HL-60 (cell line): ENCODE results near the gene KIF1B.

Experiments used
- DNase-seq, 2 experiments: peaks; one replicate each; pipeline ENCODE4 v3.0.0-alpha.2; 2010 to 2020; ENCODE audit warnings: low read depth in 1 of 2, low spot score in 1 of 2
- H3K27ac ChIP-seq: fragments of 250-450 bp; sonication (Bioruptor Pico); replicated peaks from 2 replicates; pipeline ENCODE4 v1.5.1; 2020; ENCODE audit warnings: mild to moderate bottlenecking, moderate library complexity
- H3K27me3 ChIP-seq: fragments of 250-450 bp; sonication (Bioruptor Pico); 2 replicates; pipeline ENCODE4 v1.5.1; 2021; ENCODE audit warnings: mild to moderate bottlenecking, moderate library complexity; ENCODE audit not compliant: insufficient read depth, poor library complexity, severe bottlenecking
- H3K4me3 ChIP-seq: replicated peaks from 2 replicates; pipeline ENCODE4 v1.5.1; 2011; ENCODE audit warnings: mild to moderate bottlenecking, control low read depth, low read length; ENCODE audit not compliant: insufficient read depth
- CTCF ChIP-seq: IDR thresholded peaks from one replicate; pipeline ENCODE4 v1.5.1; 2011; ENCODE audit warnings: low read length, control low read depth, inconsistent platforms; ENCODE audit not compliant: insufficient read depth
- GABPA ChIP-seq: IDR thresholded peaks from 2 replicates; pipeline ENCODE4 v1.6.1; 2012; ENCODE audit warnings: low read depth
- POLR2AphosphoS5 ChIP-seq: IDR thresholded peaks from 2 replicates; pipeline ENCODE4 v1.6.1; 2012; ENCODE audit warnings: low read depth
- REST ChIP-seq: IDR thresholded peaks from 2 replicates; pipeline ENCODE4 v1.6.1; 2012; ENCODE audit warnings: low read depth; ENCODE audit not compliant: insufficient replicate concordance
- SPI1 ChIP-seq: IDR thresholded peaks from 2 replicates; pipeline ENCODE4 v1.6.1; 2012; ENCODE audit warnings: low read depth, mild to moderate bottlenecking, borderline replicate concordance

Gene KIF1B

GRCh38 chr1:10185759-10186158, 24.6 kb upstream of the KIF1B start:
- DNase-seq = no peak
- TF ChIP-seq GABPA = no peak
- TF ChIP-seq REST = no peak
- TF ChIP-seq POLR2AphosphoS5 = no peak
- TF ChIP-seq SPI1 = no peak
- H3K4me3 ChIP-seq = no peak overlapping the region
- H3K27ac ChIP-seq = no peak overlapping the region
- H3K27me3 ChIP-seq = no peaks in the 10 kb centered on the region

GRCh38 chr1:10186331-10187025, 23.9 kb upstream of the KIF1B start:
- TF ChIP-seq REST (no peak), POLR2AphosphoS5 (no peak), CTCF (no peak), SPI1 (no peak), GABPA (no peak)
- no peak overlapping the region for H3K4me3 ChIP-seq
- DNase-seq = no peak

GRCh38 chr1:10187026-10187334, 23.4 kb upstream of the KIF1B start:
- Histone ChIP-seq H3K4me3 (no peak overlapping the region), H3K27ac (no peak overlapping the region), H3K27me3 (no peaks in the 10 kb centered on the region)
- no peak for TF ChIP-seq POLR2AphosphoS5
- TF ChIP-seq SPI1 = no peak
- TF ChIP-seq GABPA = no peak
- TF ChIP-seq CTCF = no peak
- DNase-seq = no peak

More at GRCh38 chr1:10186331-10187025, 23.9 kb upstream of the KIF1B start:
- H3K27me3 ChIP-seq = no peaks in the 10 kb centered on the region
- H3K27ac ChIP-seq = no peak overlapping the region

GRCh38 chr1:10188133-10188650, 22.2 kb upstream of the KIF1B start:
- DNase-seq = no peak

More at GRCh38 chr1:10188133-10188650, 22.2 kb upstream of the KIF1B start:
- H3K27ac ChIP-seq = no peak overlapping the region
- no peak overlapping the region for H3K4me3 ChIP-seq
- no peaks in the 10 kb centered on the region for H3K27me3 ChIP-seq
- TF ChIP-seq SPI1 (no peak), GABPA (no peak), POLR2AphosphoS5 (no peak), CTCF (no peak), REST (no peak)
